ENCODE data around the gene CREM. TPM values are rescaled to one million over a fixed set of nuclear protein-coding genes. Genes with fewer than 3 reads are reported as not detected.

The CREM gene
- total and polyA plus RNA-seq, 2 of the 8 experiments (the other 6 are each of a cell fraction or from before 2014, with no cell fraction given) = 18.7 to 21.9 TPM

DNA sequence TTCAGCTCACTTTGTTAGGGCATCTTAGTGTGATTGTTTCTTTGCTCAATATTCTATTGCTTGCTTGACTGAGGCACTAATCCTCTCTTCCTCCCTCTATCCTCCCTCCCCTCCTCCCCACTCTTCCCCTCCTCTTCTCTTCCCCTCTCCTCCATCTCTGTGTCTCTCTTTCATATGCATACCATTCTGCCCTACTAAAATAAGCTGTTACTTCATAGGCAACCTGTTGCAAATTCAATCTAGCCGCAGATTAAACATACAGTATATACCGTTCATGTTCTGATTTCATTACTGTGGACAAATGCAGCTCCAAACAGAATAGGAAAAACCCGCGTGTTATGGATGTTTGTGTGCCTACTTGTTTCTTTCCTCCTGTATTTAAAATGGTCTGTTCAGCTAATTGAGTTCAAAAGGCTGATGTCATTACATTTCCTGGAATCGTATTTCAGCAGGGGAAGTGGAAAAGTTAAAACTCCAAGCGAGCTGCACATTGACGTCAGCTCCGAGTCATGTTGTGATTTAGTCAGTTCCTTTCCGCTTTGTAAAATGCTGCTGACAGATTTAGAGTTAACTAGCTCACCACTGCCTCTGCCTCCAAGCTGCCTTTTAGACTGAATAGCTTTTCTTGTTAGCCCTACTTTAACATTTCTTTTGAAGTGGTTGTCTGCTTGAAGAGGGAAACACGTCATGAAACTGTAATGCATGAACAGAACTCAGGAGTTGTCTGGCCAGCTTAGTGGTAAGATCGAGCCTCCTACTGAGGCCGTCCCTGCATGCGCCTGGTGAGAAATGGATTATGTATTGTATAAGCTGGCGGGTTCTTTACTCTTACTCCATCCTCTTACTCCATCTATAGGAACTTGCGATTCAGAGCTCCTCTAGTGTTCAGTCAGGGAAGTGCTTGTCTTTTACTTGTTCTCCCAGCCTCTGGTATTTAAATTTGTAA, 69.0 kb downstream of the CREM start:
- H3K27ac ChIP-seq (ENCODE audit: low read depth, low read length) = 0 out of 2 replicates have a peak overlapping the region, but pooled peaks have one; percentile 11
- H3K23ac ChIP-seq (ENCODE audit: insufficient read length) = no peak overlapping the region
- peak overlapping the region; percentile 19; the same call in 1 of the 2 replicates for H3K18ac ChIP-seq (ENCODE audit: extremely low read depth, low read length)
- peaks cover 0 to 3% of the 10 kb centered on the region in 2 experiments; a peak in 1 of 4 replicates for H3K9me3 ChIP-seq (ENCODE audit: insufficient read depth in 2 of 2, low read depth in 1 of 2, low read length in 1 of 2)
- no peaks in the 10 kb centered on the region for H3K27me3 ChIP-seq (replicated peaks in 1 of 4; ENCODE audit: control insufficient read depth in 3 of 4, extremely low read depth in 1 of 4, insufficient read depth in 3 of 4, low read length in 3 of 4)
- H3K4me3 ChIP-seq (ENCODE audit: extremely low read depth in 1 of 4, insufficient read depth in 2 of 4, low read depth in 3 of 4, low read length in 4 of 4) = peak overlapping the region; percentile 31 to 62 (median 38); a peak in 7 of 8 replicates
- H3K36me3 ChIP-seq (ENCODE audit: control insufficient read depth in 2 of 4, insufficient read depth in 4 of 4, low read length in 3 of 4) = no peaks in the 10 kb centered on the region
- no peak overlapping the region for H4K8ac ChIP-seq (ENCODE audit: extremely low read depth, insufficient read depth, low read length)
- H4K5ac ChIP-seq (ENCODE audit: insufficient read length, low read depth, low read length) = peak overlapping the region; percentile 10
- no peak overlapping the region for H2BK20ac ChIP-seq (ENCODE audit: low read length)
- no peak overlapping the region for H2AK5ac ChIP-seq (ENCODE audit: low read depth, low read length)
- H3K14ac ChIP-seq (ENCODE audit: insufficient read length) = no peak overlapping the region
- H3K79me1 ChIP-seq (ENCODE audit: low read depth, low read length) = no peaks in the 10 kb centered on the region
- H3K56ac ChIP-seq (replicated peaks; ENCODE audit: insufficient read length, low read depth, low read length) = no peak overlapping the region
- 6% methylated on average over 15 of the region's 15 CpGs; no CpG with 5 or more reads in 1 of the 2 experiments for WGBS, 2 experiments (ENCODE audit: extremely low coverage in 1 of 2, insufficient coverage in 1 of 2, insufficient read length in 1 of 2, insufficient replicate concordance in 2 of 2, low coverage in 1 of 2, low lambda C conversion rate in 2 of 2, missing lambda C conversion rate in 1 of 2)
- no peak overlapping the region for H3K4ac ChIP-seq (replicated peaks; ENCODE audit: insufficient read length, low read depth, low read length)
- peaks cover 0 to 4% (median 2%) of the 10 kb centered on the region in 4 experiments; a peak in 3 of 7 replicates for H3K4me1 ChIP-seq (replicated peaks in 1 of 4; ENCODE audit: control insufficient read depth in 3 of 4, insufficient read depth in 4 of 4, low read length in 3 of 4)
- H2BK12ac ChIP-seq (ENCODE audit: low read depth, low read length) = no peak overlapping the region
- no peak overlapping the region for H2BK120ac ChIP-seq (replicated peaks; ENCODE audit: low read depth, low read length)
- peak overlapping the region; percentile 72 to 81 for H3K4me2 ChIP-seq (ENCODE audit: insufficient read depth in 1 of 2, low read depth in 2 of 2, low read length in 2 of 2)
- FAIRE-seq = peak; percentile 80
- no peaks in the 10 kb centered on the region for H3K79me2 ChIP-seq (ENCODE audit: control insufficient read depth in 1 of 2, insufficient read depth in 2 of 2, low read length in 2 of 2)
- no peak overlapping the region for H4K91ac ChIP-seq (replicated peaks; ENCODE audit: insufficient read length, low read length)
- H2AFZ ChIP-seq (ENCODE audit: low read length) = peak overlapping the region; percentile 91
- H3K9ac ChIP-seq (replicated peaks in 1 of 4; ENCODE audit: extremely low read depth in 1 of 4, low read depth in 3 of 4, low read length in 3 of 4) = peak overlapping the region; percentile 1 to 41 (median 23); a peak in 4 of 7 replicates
- H2BK15ac ChIP-seq (ENCODE audit: low read length) = no peak overlapping the region
- ChIA-PET CTCF (ENCODE audit: partially characterized antibody) (interaction anchor here (0.5 to 3.1 kb wide), 52 partner anchors 8 to 543 kb away, joined by 3 to 29 read pairs (median 4); partner anchors contain the start of gene CREM), POLR2A (ENCODE audit: partially characterized antibody) (interaction anchor here (0.8 to 2.1 kb wide), 3 partner anchors 11 to 68 kb away, joined by 3 to 14 read pairs (median 3); no protein-coding TSS in a partner anchor)
- H3K23me2 ChIP-seq (ENCODE audit: low read depth, low read length) = peaks cover 2% of the 10 kb centered on the region; the same call in 1 of the 2 replicates
- no peak for DNase-seq (ENCODE audit: low read depth in 1 of 2, low spot score in 2 of 2)
- no peaks in the 10 kb centered on the region for H4K20me1 ChIP-seq (replicated peaks in 1 of 2; ENCODE audit: control insufficient read depth in 1 of 2, insufficient read depth in 2 of 2, low read length in 2 of 2)
- no peak overlapping the region for H2BK5ac ChIP-seq (ENCODE audit: low read depth, low read length)
- TF ChIP-seq RAD21 (IDR thresholded peaks at IDR 0.05 in 1 of 2, conservative IDR thresholded peaks at IDR 0.05 in 1 of 2; ENCODE audit: low read depth in 2 of 2, low read length in 2 of 2) (peak; percentile 60 to 63), SP1 (IDR thresholded peaks at IDR 0.05; ENCODE audit: low read depth, low read length) (0 out of 2 replicates have a peak, but pooled peaks have one; percentile 11), SIN3A (conservative IDR thresholded peaks at IDR 0.05 in 1 of 2, IDR thresholded peaks at IDR 0.05 in 1 of 2; ENCODE audit: low read depth in 1 of 2, low read length in 2 of 2) (no peak), SUZ12 (IDR thresholded peaks at IDR 0.05; ENCODE audit: low read length) (no peak), CTCF (IDR thresholded peaks at IDR 0.05; ENCODE audit: control extremely low read depth in 1 of 3, insufficient read depth in 1 of 3, low read depth in 1 of 3, low read length in 3 of 3) (peak in 2 of 3 experiments; percentile 67 to 68; a peak in 3 of 4 replicates), CREB1 (IDR thresholded peaks at IDR 0.05) (peak; percentile 62), POLR2A (IDR thresholded peaks at IDR 0.05; ENCODE audit: control extremely low read depth in 1 of 2, low read depth in 2 of 2, low read length in 2 of 2) (peak in 1 of 2 experiments; percentile 39; a peak in 1 of 3 replicates)
